Natural killer cell treated with Interleukin-12 subunit alpha and Interleukin-12 subunit beta and Interleukin-15 and Interleukin-18, amount 100 ng/mL, for 72 hours (primary cell): ENCODE results near the gene RSPO4. TPM values are rescaled to one million over a fixed set of nuclear protein-coding genes. Genes with fewer than 3 reads are reported as not detected.

Experiments used
- ATAC-seq, 2 donors: fragments of 150-1000 bp; cut with Tn5 transposase in 1 of 2; sonication (Bioruptor Pico), chemical (Tn5 transposase) in 1 of 2; 2 replicates each; pipeline ENCODE4 v1.10.0; 2021
- DNase-seq: peaks from one replicate; pipeline ENCODE4 v3.0.0; 2022; ENCODE audit warnings: low spot score
- H3K27ac Mint-ChIP-seq, 2 donors: 1 replicate in 1 of 2; 2 replicates in 1 of 2; pipeline ENCODE4 v1.8.0; 2022; ENCODE audit warnings: mixed read lengths in 2 of 2, mild to moderate bottlenecking in 1 of 2, moderate library complexity in 1 of 2
- H3K27me3 Mint-ChIP-seq, 2 donors: 1 replicate in 1 of 2; 2 replicates in 1 of 2; pipeline ENCODE4 v1.8.0; 2022; ENCODE audit warnings: mixed read lengths in 2 of 2
- H3K36me3 Mint-ChIP-seq: one replicate; pipeline ENCODE4 v1.8.0; 2022; ENCODE audit warnings: mixed read lengths
- H3K4me1 Mint-ChIP-seq, 2 donors: 1 replicate in 1 of 2; 2 replicates in 1 of 2; pipeline ENCODE4 v1.8.0; 2022; ENCODE audit warnings: low read depth in 2 of 2, mixed read lengths in 2 of 2, mild to moderate bottlenecking in 1 of 2
- H3K4me3 Mint-ChIP-seq: one replicate; pipeline ENCODE4 v1.8.0; 2022; ENCODE audit warnings: mixed read lengths
- H3K9me3 Mint-ChIP-seq: 2 replicates; pipeline ENCODE4 v1.8.0; 2022; ENCODE audit warnings: mixed read lengths
- total RNA-seq, 2 donors: library from RNA; stranded (reverse); gene quantifications; one replicate each; pipeline ENCODE4 v1.2.3, GENCODE V29; 2022

RSPO4 gene
- total RNA-seq, 2 donors from 2014 or later, result 0.19 TPM; not detected in 1

- no peaks in the 10 kb centered on the region for H3K36me3 Mint-ChIP-seq
- H3K4me1 Mint-ChIP-seq, result no peaks in the 10 kb centered on the region
- H3K4me3 Mint-ChIP-seq, result no peak overlapping the region
- no peak for DNase-seq
- no peak overlapping the region for H3K27ac Mint-ChIP-seq
- H3K27me3 Mint-ChIP-seq, result peaks cover 5 to 21% of the 10 kb centered on the region in 2 donors
- H3K9me3 Mint-ChIP-seq, result no peaks in the 10 kb centered on the region
- no peak for ATAC-seq
Measured at GRCh38 chr20:1017677-1018076, 15.6 kb upstream of the RSPO4 start.

DNA sequence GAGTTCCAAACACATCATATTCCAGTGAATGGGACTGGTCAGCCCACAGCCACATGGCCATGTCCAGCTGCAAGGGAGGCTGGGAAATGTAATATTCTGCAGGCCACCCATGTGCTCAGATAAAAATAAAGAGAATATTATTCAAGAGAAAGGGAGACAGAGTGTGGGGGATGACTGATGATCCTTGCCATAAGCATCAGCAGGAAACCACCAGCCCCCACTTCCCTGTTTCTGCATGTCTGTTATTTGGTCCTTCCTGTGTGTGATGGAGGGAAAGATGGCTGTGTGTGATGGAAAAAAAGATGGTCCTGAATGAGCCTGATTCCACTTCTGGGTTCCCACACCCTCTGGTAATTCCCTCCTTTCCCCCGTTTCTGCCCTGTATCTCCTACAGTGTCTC lies 13.1 kb upstream of the RSPO4 start:
- H3K4me3 Mint-ChIP-seq, result no peak overlapping the region
- H3K27ac Mint-ChIP-seq, result no peak overlapping the region

DNA sequence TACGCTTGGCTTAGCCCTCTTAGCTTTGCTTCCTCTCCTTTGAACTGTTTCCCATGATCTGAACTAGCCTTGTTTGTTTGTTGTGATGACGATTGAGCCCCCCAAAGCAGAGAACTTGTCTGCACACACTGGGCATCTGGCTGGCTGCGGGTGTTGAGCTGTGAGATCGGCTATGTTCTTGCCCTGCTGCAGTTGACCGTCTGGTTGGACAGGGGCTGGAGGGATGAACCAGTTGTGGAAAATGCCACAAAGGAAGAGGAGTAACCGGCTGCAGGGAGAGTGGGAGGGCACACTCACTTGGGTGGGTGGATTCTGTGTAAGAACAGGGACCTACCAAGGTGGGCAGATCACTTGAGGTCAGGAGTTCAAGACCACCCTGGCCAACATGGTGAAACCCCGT lies 12.4 kb upstream of the RSPO4 start:
- Mint-ChIP-seq H3K27ac (no peak overlapping the region), H3K4me1 (peaks cover 0 to 10% of the 10 kb centered on the region in 2 donors), H3K27me3 (peaks cover 3 to 14% of the 10 kb centered on the region in 2 donors), H3K9me3 (no peaks in the 10 kb centered on the region), H3K4me3 (no peak overlapping the region), H3K36me3 (no peaks in the 10 kb centered on the region)
- ATAC-seq (no peak), DNase-seq (no peak)

More for the DNA sequence above, 13.1 kb upstream of the RSPO4 start:
- no peaks in the 10 kb centered on the region for H3K36me3 Mint-ChIP-seq
- ATAC-seq (no peak), DNase-seq (no peak)
- H3K27me3 Mint-ChIP-seq, result peaks cover 5 to 20% of the 10 kb centered on the region in 2 donors
- H3K4me1 Mint-ChIP-seq, result peaks cover 0 to 10% of the 10 kb centered on the region in 2 donors
- H3K9me3 Mint-ChIP-seq, result no peaks in the 10 kb centered on the region

DNA sequence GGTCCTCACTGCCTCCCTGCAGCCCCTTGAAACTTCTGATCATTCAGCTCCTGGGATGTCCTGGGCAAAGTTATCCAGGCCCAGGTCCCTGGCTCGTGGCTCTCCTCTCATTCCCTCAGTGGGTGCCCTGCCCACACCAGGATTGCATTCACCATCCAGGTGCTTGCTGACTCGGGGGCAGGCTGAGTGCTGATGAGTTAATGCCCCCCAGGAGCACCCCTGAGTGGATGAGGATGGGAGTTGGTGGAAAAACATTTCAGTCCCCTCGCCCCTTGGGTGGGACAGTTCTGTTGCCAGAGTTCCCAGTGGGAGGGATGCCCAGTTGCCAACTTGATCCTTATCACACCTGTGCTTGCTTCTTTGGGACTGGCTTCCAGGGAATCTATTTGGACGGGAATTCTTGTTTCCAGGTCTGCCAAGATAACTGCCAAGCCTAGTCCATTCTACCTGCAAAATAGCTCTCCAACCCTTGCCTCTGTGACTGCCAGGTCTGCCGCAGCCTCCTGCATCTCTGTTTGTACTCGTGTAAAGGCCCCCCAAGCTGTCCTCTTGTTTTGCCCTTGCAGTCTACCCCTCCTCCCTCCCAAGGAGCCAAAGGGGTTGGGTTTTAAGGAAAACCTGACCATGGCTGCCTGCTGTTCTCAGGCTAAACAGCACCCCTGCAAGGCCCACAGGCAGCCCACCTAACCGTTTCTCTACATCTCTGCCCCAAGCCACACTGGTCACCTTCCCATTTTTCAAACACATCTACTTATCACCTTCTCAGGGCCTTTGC lies 11.6 kb upstream of the RSPO4 start:
- Mint-ChIP-seq H3K9me3 (no peaks in the 10 kb centered on the region), H3K27me3 (peaks cover 5 to 14% of the 10 kb centered on the region in 2 donors), H3K4me1 (peaks cover 0 to 10% of the 10 kb centered on the region in 2 donors), H3K4me3 (no peak overlapping the region), H3K27ac (no peak overlapping the region), H3K36me3 (no peaks in the 10 kb centered on the region)
- no peak for DNase-seq
- ATAC-seq, result no peak

GRCh38 chr20:1012359-1013168 lies 10.5 kb upstream of the RSPO4 start:
- ATAC-seq (no peak), DNase-seq (no peak)
- H3K9me3 Mint-ChIP-seq, result no peaks in the 10 kb centered on the region
- H3K4me1 Mint-ChIP-seq, result peaks cover 0 to 10% of the 10 kb centered on the region in 2 donors
- H3K36me3 Mint-ChIP-seq, result no peaks in the 10 kb centered on the region
- H3K27ac Mint-ChIP-seq, result no peak overlapping the region
- no peak overlapping the region for H3K4me3 Mint-ChIP-seq
- peaks cover 5 to 20% of the 10 kb centered on the region in 2 donors for H3K27me3 Mint-ChIP-seq

DNA sequence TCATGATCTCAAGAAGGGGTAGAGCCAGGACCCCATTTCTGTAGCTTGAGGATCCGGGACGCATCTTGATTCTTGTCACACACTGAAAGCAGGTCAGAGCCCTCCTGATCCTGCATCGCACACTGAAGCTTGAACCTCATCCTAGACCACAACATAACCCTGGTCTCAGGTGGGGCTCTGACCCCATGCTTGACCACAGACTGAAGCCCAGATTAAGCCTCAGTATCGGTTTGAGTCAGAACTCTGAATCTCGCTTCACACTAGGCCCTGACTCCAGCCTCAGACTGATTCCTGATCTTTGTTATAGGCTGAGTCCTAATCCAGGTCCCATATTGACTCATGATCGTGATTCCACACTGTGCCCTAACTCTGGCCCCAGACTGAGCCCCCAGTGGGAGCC lies 8.5 kb upstream of the RSPO4 start:
- ATAC-seq, result peak; percentile 30 to 61
- no peak for DNase-seq
- peaks cover 7 to 20% of the 10 kb centered on the region in 2 donors for H3K27me3 Mint-ChIP-seq
- no peaks in the 10 kb centered on the region for H3K9me3 Mint-ChIP-seq
- peaks cover 0 to 10% of the 10 kb centered on the region in 2 donors for H3K4me1 Mint-ChIP-seq
- no peaks in the 10 kb centered on the region for H3K36me3 Mint-ChIP-seq
- no peak overlapping the region for H3K4me3 Mint-ChIP-seq
- H3K27ac Mint-ChIP-seq, result no peak overlapping the region

DNA sequence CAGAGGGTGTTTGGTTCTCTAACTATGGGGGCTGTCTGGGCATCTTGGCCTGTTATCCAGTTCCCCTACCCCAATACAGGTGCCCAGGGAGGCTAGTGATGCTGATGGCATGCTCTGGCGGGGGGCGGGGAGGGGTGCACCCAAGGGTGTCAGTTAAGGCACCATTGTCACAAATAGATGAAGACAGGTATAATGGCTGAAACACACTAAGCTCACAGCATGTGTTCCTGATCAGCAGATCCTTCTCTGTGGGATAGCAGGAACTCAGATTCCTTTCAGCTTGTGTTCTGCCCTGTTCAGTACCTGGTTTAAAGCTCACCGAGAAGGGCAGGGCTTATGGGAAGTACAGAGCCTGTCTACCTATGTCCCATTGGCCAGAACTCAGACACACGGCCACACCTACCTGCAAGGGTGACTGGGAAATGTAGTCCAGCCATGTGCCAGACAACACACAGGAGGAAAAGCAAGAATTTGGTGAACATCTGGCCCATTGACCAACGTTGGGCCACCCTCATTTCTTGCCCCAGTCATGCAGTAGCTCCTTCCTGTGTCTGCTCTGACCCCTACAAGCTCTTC lies 3.4 kb upstream of the RSPO4 start:
- no peak overlapping the region for H3K4me3 Mint-ChIP-seq
- H3K9me3 Mint-ChIP-seq, result no peaks in the 10 kb centered on the region
- peaks cover 26 to 35% of the 10 kb centered on the region in 2 donors for H3K27me3 Mint-ChIP-seq
- ATAC-seq, result peak; percentile 65 to 68
- H3K27ac Mint-ChIP-seq, result no peak overlapping the region
- H3K36me3 Mint-ChIP-seq, result no peaks in the 10 kb centered on the region
- no peak for DNase-seq
- H3K4me1 Mint-ChIP-seq, result peaks cover under 1 to 6% of the 10 kb centered on the region in 2 donors

DNA sequence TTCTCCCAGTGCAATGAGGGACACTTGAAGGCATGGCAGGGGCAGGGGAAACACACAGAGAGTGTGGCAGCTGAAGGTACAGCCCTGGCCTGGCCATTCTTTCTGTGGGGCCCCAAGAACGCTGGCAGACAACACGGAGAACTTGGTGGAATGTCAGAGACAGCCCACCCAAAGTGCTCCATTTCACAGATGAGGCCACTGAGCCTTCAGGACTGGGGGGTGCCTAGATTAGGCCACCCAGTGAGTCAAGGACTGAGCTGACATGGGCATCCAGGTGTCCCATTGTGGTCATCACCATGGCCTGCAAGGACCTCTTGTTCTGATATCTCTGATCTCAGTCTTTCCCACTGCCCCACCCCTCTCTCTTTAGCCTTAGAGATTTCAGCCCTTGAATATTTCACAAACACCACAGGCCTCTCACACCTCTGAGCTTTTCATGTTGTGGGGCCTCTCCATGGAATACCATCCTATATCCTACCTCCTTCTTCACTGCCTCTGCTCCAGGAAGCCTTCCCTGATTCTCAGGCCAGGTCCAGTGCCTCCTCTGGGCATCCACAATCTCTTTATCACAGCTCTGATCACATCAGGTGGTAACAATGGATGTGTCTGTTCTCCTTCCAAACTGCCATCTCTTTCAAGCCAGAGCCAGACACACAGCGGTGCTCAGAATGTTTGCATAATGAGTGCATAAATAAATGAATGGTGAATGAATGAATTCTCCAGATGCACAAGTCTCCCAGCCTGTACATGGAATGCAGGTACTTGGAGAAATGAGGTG lies 2.0 kb upstream of the RSPO4 start:
- H3K27ac Mint-ChIP-seq, result no peak overlapping the region
- H3K4me1 Mint-ChIP-seq, result peaks cover 0 to 6% of the 10 kb centered on the region in 2 donors
- DNase-seq (no peak), ATAC-seq (no peak)
- no peaks in the 10 kb centered on the region for H3K9me3 Mint-ChIP-seq
- no peaks in the 10 kb centered on the region for H3K36me3 Mint-ChIP-seq
- no peak overlapping the region for H3K4me3 Mint-ChIP-seq
- H3K27me3 Mint-ChIP-seq, result peaks cover 24 to 35% of the 10 kb centered on the region in 2 donors

GRCh38 chr20:1002682-1003561 lies 811 bp upstream of the RSPO4 start:
- ATAC-seq, result no peak
- Mint-ChIP-seq H3K4me3 (peak overlapping the region; percentile 24), H3K36me3 (no peaks in the 10 kb centered on the region), H3K4me1 (peaks cover 0 to 6% of the 10 kb centered on the region in 2 donors), H3K27me3 (peaks cover 24 to 33% of the 10 kb centered on the region in 2 donors), H3K27ac (no peak overlapping the region), H3K9me3 (no peaks in the 10 kb centered on the region)
- DNase-seq, result no peak

GRCh38 chr20:1001116-1001515 lies 995 bp downstream of the RSPO4 start:
- no peak for ATAC-seq
- no peaks in the 10 kb centered on the region for H3K9me3 Mint-ChIP-seq
- peaks cover 0 to 6% of the 10 kb centered on the region in 2 donors for H3K4me1 Mint-ChIP-seq
- no peak for DNase-seq
- H3K27me3 Mint-ChIP-seq, result peaks cover 22 to 26% of the 10 kb centered on the region in 2 donors
- H3K4me3 Mint-ChIP-seq, result no peak overlapping the region
- no peaks in the 10 kb centered on the region for H3K36me3 Mint-ChIP-seq
- no peak overlapping the region for H3K27ac Mint-ChIP-seq

- Mint-ChIP-seq H3K4me1 (peaks cover 0 to 6% of the 10 kb centered on the region in 2 donors), H3K36me3 (no peaks in the 10 kb centered on the region), H3K27ac (no peak overlapping the region), H3K27me3 (peaks cover 12 to 13% of the 10 kb centered on the region in 2 donors), H3K9me3 (no peaks in the 10 kb centered on the region), H3K4me3 (no peak overlapping the region)
- DNase-seq (no peak), ATAC-seq (no peak)
Measured at GRCh38 chr20:998231-998830, 3.8 kb downstream of the RSPO4 start.

DNA sequence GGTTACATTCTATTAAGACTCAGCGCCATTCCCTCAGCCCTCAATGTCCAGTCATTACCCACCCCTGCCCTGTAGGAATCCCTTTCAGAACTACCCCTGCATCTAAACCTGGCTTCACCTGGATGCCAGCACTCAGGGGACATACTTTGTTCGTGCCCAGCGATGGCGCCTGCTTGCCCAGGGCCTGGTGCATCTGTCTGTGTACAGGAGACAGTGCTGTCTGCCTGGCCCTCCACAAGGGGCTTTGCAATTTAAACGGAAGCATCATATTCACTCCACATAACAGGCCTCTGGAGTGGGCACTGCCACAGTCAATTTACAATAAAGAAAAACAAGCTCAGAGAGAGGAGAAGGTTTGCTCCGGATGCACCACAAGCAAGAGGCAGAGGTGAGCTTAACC lies 4.6 kb downstream of the RSPO4 start:
- Mint-ChIP-seq H3K27me3 (peaks cover 3 to 5% of the 10 kb centered on the region in 2 donors), H3K27ac (no peak overlapping the region), H3K9me3 (no peaks in the 10 kb centered on the region), H3K4me1 (no peaks in the 10 kb centered on the region), H3K36me3 (no peaks in the 10 kb centered on the region), H3K4me3 (no peak overlapping the region)
- no peak for ATAC-seq
- DNase-seq, result no peak
